SK-N-SH treated with all-trans-retinoic acid at 6 μM for 48 hours (cell line): ENCODE results near the gene DAB1.

Experiments used
- ARNTL ChIP-seq: fragments of 450-650 bp; formaldehyde crosslinking; IDR thresholded peaks from 2 replicates; pipeline ENCODE4 v1.5.0; 2020; ENCODE audit warnings: low read depth, mild to moderate bottlenecking, moderate library complexity, borderline replicate concordance
- BACH2 ChIP-seq: fragments of 250-450 bp; sonication (Bioruptor Pico); IDR thresholded peaks from 2 replicates; pipeline ENCODE4 v1.9.0; 2021; ENCODE audit warnings: mild to moderate bottlenecking, borderline replicate concordance
- PPARA ChIP-seq: fragments of 250-450 bp; sonication (Bioruptor Pico); IDR thresholded peaks from 2 replicates; pipeline ENCODE4 v1.5.0; 2020; ENCODE audit warnings: mild to moderate bottlenecking, borderline replicate concordance
- ZNF70 ChIP-seq: fragments of 450-650 bp; formaldehyde crosslinking; IDR thresholded peaks from 2 replicates; pipeline ENCODE4 v1.5.0; 2020; ENCODE audit warnings: mild to moderate bottlenecking, moderate library complexity
- TF ChIP-seq, protein P1 (sequence below): fragments of 250-450 bp; sonication (Bioruptor Pico); IDR thresholded peaks from 2 replicates; pipeline ENCODE4 v1.8.0; 2020; ENCODE audit warnings: mild to moderate bottlenecking, moderate library complexity, borderline replicate concordance

DNA sequence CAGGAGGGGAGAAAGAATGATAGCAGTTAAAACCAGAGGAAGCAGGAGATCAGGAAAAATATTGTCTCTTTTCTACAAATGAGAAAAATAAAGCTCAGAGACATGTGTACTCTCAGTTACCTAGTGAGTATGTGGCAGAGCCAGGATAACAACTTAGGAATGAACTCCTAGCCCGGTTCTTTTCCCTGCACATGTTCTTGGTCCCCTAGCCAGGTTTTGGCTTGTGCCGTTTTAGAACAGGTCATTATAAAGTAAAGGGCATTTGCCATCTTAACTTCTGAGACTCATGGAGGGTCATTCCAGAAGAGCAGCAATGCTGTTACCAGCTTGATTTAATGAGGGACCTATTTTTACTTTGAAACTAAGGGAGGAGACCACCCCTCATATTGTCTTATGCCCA lies 48.1 kb upstream of the DAB1 start:
- TF ChIP-seq, protein P1, sequence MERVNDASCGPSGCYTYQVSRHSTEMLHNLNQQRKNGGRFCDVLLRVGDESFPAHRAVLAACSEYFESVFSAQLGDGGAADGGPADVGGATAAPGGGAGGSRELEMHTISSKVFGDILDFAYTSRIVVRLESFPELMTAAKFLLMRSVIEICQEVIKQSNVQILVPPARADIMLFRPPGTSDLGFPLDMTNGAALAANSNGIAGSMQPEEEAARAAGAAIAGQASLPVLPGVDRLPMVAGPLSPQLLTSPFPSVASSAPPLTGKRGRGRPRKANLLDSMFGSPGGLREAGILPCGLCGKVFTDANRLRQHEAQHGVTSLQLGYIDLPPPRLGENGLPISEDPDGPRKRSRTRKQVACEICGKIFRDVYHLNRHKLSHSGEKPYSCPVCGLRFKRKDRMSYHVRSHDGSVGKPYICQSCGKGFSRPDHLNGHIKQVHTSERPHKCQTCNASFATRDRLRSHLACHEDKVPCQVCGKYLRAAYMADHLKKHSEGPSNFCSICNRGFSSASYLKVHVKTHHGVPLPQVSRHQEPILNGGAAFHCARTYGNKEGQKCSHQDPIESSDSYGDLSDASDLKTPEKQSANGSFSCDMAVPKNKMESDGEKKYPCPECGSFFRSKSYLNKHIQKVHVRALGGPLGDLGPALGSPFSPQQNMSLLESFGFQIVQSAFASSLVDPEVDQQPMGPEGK (CRISPR knock-in tag), result no peak
- TF ChIP-seq PPARA (CRISPR knock-in tag) (no peak), ARNTL (CRISPR knock-in tag) (no peak), BACH2 (CRISPR knock-in tag) (no peak), ZNF70 (CRISPR knock-in tag) (no peak)
